ENCODE results near the gene EBP.
"Not testable (repeated sequence)": the region's sequence is repeated elsewhere in the genome, so short reads cannot be mapped to it uniquely, and the experiment has no call there.

The EBP gene

GRCh38 chrX:48532161-48532560 is 10.6 kb downstream of the EBP start:
- H3K4me1 ChIP-seq (ENCODE audit: control insufficient read depth, insufficient read depth, low read length) = no peaks in the 10 kb centered on the region
- no peak overlapping the region for H3K9ac ChIP-seq (ENCODE audit: low read depth, low read length)
- no peak overlapping the region for H3K4me3 ChIP-seq (ENCODE audit: low read depth, low read length)
- peaks cover 2% of the 10 kb centered on the region for H3K9me3 ChIP-seq (ENCODE audit: control insufficient read depth, insufficient read depth, low read length)
- peaks cover 8% of the 10 kb centered on the region for H3K36me3 ChIP-seq (ENCODE audit: control insufficient read depth, insufficient read depth, low read length)
- no peaks in the 10 kb centered on the region for H3K27me3 ChIP-seq (ENCODE audit: control insufficient read depth, insufficient read depth, low read length)

DNA sequence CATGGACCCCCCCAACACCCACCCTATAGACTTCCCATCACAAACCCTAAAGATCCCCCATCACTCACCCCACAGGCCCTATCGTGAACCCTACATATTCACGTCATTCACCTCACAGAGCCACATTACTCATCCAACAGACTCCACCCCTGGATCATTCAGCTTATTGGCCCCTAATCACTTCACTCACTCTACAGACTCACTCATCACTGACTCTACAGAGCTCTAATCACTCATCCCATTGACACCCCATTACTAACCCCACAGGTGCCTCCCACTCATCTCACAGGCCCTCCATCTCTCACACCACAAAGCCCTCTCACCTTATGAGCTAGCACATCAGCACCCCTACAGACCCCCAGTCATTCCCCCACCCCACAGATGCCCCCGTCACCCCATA is 11.6 kb downstream of the EBP start:
- Histone ChIP-seq H3K9me3 (ENCODE audit: control insufficient read depth, insufficient read depth, low read length) (peaks cover 2% of the 10 kb centered on the region), H3K36me3 (ENCODE audit: control insufficient read depth, insufficient read depth, low read length) (peaks cover 2% of the 10 kb centered on the region), H3K9ac (ENCODE audit: low read depth, low read length) (no peak overlapping the region), H3K4me1 (ENCODE audit: control insufficient read depth, insufficient read depth, low read length) (no peaks in the 10 kb centered on the region), H3K27me3 (ENCODE audit: control insufficient read depth, insufficient read depth, low read length) (no peaks in the 10 kb centered on the region), H3K4me3 (ENCODE audit: low read depth, low read length) (no peak overlapping the region)

- Histone ChIP-seq H3K36me3 (ENCODE audit: control insufficient read depth, insufficient read depth, low read length) (no peaks in the 10 kb centered on the region), H3K27me3 (ENCODE audit: control insufficient read depth, insufficient read depth, low read length) (no peaks in the 10 kb centered on the region), H3K9me3 (ENCODE audit: control insufficient read depth, insufficient read depth, low read length) (no peaks in the 10 kb centered on the region), H3K4me3 (ENCODE audit: low read depth, low read length) (peak overlapping the region; percentile 22), H3K9ac (ENCODE audit: low read depth, low read length) (no peak overlapping the region), H3K4me1 (ENCODE audit: control insufficient read depth, insufficient read depth, low read length) (no peaks in the 10 kb centered on the region)
These were observed 17.2 kb downstream of the EBP start for GRCh38 chrX:48538641-48539344.

GRCh38 chrX:48539345-48540027 is 17.9 kb downstream of the EBP start, which contains the start of gene TBC1D25:
Gene TBC1D25, plus strand, starts transcription at chrX:48539714. Its CDS starts 84 bp downstream, at chrX:48539798.
- peak within 1 kb of the TSS; percentile 72 for H3K4me3 ChIP-seq (ENCODE audit: low read depth, low read length)
- H3K36me3 ChIP-seq (ENCODE audit: control insufficient read depth, insufficient read depth, low read length) = peaks cover under 1% of the 10 kb centered on the region
- no peak within 1 kb of the TSS for H3K9ac ChIP-seq (ENCODE audit: low read depth, low read length)
- peaks cover 2% of the 10 kb centered on the region for H3K9me3 ChIP-seq (ENCODE audit: control insufficient read depth, insufficient read depth, low read length)
- H3K4me1 ChIP-seq (ENCODE audit: control insufficient read depth, insufficient read depth, low read length) = no peaks in the 10 kb centered on the region
- no peaks in the 10 kb centered on the region for H3K27me3 ChIP-seq (ENCODE audit: control insufficient read depth, insufficient read depth, low read length)

- no peak overlapping the region for H3K9ac ChIP-seq (ENCODE audit: low read depth, low read length)
- no peaks in the 10 kb centered on the region for H3K4me1 ChIP-seq (ENCODE audit: control insufficient read depth, insufficient read depth, low read length)
- no peaks in the 10 kb centered on the region for H3K27me3 ChIP-seq (ENCODE audit: control insufficient read depth, insufficient read depth, low read length)
- H3K36me3 ChIP-seq (ENCODE audit: control insufficient read depth, insufficient read depth, low read length) = peaks cover 2% of the 10 kb centered on the region
- peaks cover 2% of the 10 kb centered on the region for H3K9me3 ChIP-seq (ENCODE audit: control insufficient read depth, insufficient read depth, low read length)
- H3K4me3 ChIP-seq (ENCODE audit: low read depth, low read length) = peak overlapping the region; percentile 72
These were observed 18.4 kb downstream of the EBP start for GRCh38 chrX:48540028-48540375.

GRCh38 chrX:48540480-48540879 is 18.9 kb downstream of the EBP start:
- H3K27me3 ChIP-seq (ENCODE audit: control insufficient read depth, insufficient read depth, low read length) = no peaks in the 10 kb centered on the region
- H3K9me3 ChIP-seq (ENCODE audit: control insufficient read depth, insufficient read depth, low read length) = peaks cover 2% of the 10 kb centered on the region
- H3K9ac ChIP-seq (ENCODE audit: low read depth, low read length) = no peak overlapping the region
- no peaks in the 10 kb centered on the region for H3K4me1 ChIP-seq (ENCODE audit: control insufficient read depth, insufficient read depth, low read length)
- peaks cover 2% of the 10 kb centered on the region for H3K36me3 ChIP-seq (ENCODE audit: control insufficient read depth, insufficient read depth, low read length)
- peak overlapping the region; percentile 72 for H3K4me3 ChIP-seq (ENCODE audit: low read depth, low read length)

- peaks cover 2% of the 10 kb centered on the region for H3K36me3 ChIP-seq (ENCODE audit: control insufficient read depth, insufficient read depth, low read length)
- no peak overlapping the region for H3K4me3 ChIP-seq (ENCODE audit: low read depth, low read length)
- no peaks in the 10 kb centered on the region for H3K4me1 ChIP-seq (ENCODE audit: control insufficient read depth, insufficient read depth, low read length)
- H3K9me3 ChIP-seq (ENCODE audit: control insufficient read depth, insufficient read depth, low read length) = peaks cover 2% of the 10 kb centered on the region
- no peak overlapping the region for H3K9ac ChIP-seq (ENCODE audit: low read depth, low read length)
- H3K27me3 ChIP-seq (ENCODE audit: control insufficient read depth, insufficient read depth, low read length) = no peaks in the 10 kb centered on the region
These were observed 19.7 kb downstream of the EBP start for GRCh38 chrX:48541140-48541814.

GRCh38 chrX:48548871-48549270 is 27.3 kb downstream of the EBP start:
- no peaks in the 10 kb centered on the region for H3K27me3 ChIP-seq (ENCODE audit: control insufficient read depth, insufficient read depth, low read length)
- no peaks in the 10 kb centered on the region for H3K4me1 ChIP-seq (ENCODE audit: control insufficient read depth, insufficient read depth, low read length)
- H3K36me3 ChIP-seq (ENCODE audit: control insufficient read depth, insufficient read depth, low read length) = peaks cover 2% of the 10 kb centered on the region
- H3K9me3 ChIP-seq (ENCODE audit: control insufficient read depth, insufficient read depth, low read length) = peaks cover 2% of the 10 kb centered on the region
- no peak overlapping the region for H3K9ac ChIP-seq (ENCODE audit: low read depth, low read length)
- no peak overlapping the region for H3K4me3 ChIP-seq (ENCODE audit: low read depth, low read length)

DNA sequence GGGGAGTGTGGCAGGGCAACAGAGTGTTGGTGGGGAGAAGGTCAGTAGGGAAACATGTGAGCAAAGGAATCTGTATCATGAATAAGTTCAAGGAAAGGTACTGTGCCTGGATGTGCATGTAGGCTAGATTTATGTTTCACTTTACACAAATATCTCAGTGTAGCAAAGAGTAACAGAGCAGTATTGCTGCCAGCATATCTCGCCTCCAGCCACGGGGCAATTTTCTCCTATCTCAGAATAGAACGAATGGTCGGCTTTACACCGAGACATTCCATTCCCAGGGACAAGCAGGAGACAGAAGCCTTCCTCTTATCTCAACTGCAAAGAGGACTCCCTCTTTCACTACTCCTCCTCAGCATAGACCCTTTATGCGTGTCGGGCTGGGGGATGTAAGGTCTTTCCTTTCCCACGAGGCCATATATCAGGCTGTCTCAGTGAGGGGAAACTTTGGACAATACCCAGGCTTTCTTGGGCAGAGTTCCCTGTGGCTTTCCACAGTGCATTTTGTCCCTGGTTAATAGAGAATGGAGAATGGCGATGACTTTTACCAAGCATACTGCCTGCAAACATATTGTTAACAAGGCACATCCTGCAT is 34.2 kb downstream of the EBP start:
- not testable (repeated sequence) for H3K27me3 ChIP-seq (ENCODE audit: control insufficient read depth, insufficient read depth, low read length); H3K4me1 ChIP-seq (ENCODE audit: control insufficient read depth, insufficient read depth, low read length); H3K9ac ChIP-seq (ENCODE audit: low read depth, low read length); H3K4me3 ChIP-seq (ENCODE audit: low read depth, low read length); H3K9me3 ChIP-seq (ENCODE audit: control insufficient read depth, insufficient read depth, low read length)
- H3K36me3 ChIP-seq (ENCODE audit: control insufficient read depth, insufficient read depth, low read length) = peaks cover 11% of the 10 kb centered on the region

DNA sequence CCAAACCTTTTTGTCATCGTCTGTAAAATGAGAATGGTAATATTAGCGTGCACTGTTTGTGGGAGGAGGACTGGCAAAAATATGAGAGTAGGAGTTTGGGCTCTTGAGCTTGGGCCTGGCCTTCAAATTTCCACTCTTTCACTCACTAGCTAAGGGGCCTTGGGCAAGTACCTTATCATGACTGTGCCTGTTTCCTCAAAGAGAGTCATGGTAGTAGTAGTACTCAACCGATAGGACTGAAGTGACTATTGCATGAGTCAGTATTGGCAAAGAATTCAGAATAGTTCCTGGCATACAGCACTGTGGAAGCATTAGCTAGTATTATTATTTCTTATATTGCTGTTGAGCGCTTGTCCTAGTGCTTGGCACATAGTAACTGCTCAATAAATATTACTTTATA is 36.7 kb downstream of the EBP start:
- peaks cover 11% of the 10 kb centered on the region for H3K36me3 ChIP-seq (ENCODE audit: control insufficient read depth, insufficient read depth, low read length)
- no peak overlapping the region for H3K4me3 ChIP-seq (ENCODE audit: low read depth, low read length)
- H3K9me3 ChIP-seq (ENCODE audit: control insufficient read depth, insufficient read depth, low read length) = peaks cover 5% of the 10 kb centered on the region
- no peaks in the 10 kb centered on the region for H3K4me1 ChIP-seq (ENCODE audit: control insufficient read depth, insufficient read depth, low read length)
- H3K9ac ChIP-seq (ENCODE audit: low read depth, low read length) = no peak overlapping the region
- no peaks in the 10 kb centered on the region for H3K27me3 ChIP-seq (ENCODE audit: control insufficient read depth, insufficient read depth, low read length)

DNA sequence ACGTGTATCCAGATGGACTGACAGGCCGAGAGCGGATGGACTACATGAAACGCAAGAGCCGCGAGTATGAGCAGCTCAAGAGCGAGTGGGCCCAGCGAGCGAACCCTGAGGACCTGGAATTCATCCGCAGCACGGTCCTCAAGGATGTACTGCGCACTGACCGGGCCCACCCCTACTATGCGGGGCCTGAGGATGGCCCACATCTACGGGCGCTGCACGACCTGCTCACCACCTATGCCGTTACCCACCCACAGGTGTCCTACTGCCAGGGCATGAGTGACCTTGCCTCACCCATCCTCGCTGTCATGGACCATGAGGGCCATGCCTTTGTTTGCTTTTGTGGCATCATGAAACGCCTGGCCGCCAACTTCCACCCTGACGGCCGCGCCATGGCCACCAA is 38.0 kb downstream of the EBP start:
- Histone ChIP-seq H3K4me1 (ENCODE audit: control insufficient read depth, insufficient read depth, low read length) (no peaks in the 10 kb centered on the region), H3K4me3 (ENCODE audit: low read depth, low read length) (no peak overlapping the region), H3K36me3 (ENCODE audit: control insufficient read depth, insufficient read depth, low read length) (peaks cover 11% of the 10 kb centered on the region), H3K9me3 (ENCODE audit: control insufficient read depth, insufficient read depth, low read length) (peaks cover 5% of the 10 kb centered on the region), H3K27me3 (ENCODE audit: control insufficient read depth, insufficient read depth, low read length) (no peaks in the 10 kb centered on the region), H3K9ac (ENCODE audit: low read depth, low read length) (no peak overlapping the region)
